GM10847 (cell line): Measurements from ENCODE around the gene POLD3.

Experiments used
- POLR2A ChIP-seq: IDR thresholded peaks from 2 replicates; pipeline ENCODE4 v1.6.1; 2011; ENCODE audit not compliant: insufficient read length; ENCODE audit errors: extremely low read depth

POLD3 gene

GRCh38 chr11:74687237-74688023 is 95.0 kb downstream of the POLD3 start:
- TF ChIP-seq POLR2A: no peak

GRCh38 chr11:74689666-74690065 is 97.3 kb downstream of the POLD3 start:
- TF ChIP-seq POLR2A: no peak

DNA sequence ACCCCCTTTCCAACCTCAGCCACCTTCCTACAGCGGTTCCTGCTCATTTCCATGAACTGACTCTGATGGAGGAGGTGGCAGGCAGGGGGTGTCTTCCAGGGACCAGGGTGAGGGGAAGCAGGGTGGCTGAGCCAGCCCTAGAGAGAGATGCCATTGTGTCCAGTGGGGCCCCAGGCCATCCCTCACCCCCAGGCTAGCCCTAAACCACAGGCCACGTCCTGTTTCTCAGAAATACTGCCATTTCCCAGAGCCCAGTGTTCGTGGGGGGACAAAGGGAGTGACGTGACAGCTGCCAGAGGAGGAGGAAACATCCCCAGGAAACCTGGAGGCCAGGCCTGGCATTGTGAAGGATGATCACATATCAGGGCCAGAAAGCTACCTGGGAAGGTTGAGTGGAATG is 99.4 kb downstream of the POLD3 start:
- TF ChIP-seq POLR2A: no peak
